MCF 10A (cell line): ENCODE data around the gene FFAR2. TPM values are rescaled to one million over a fixed set of nuclear protein-coding genes. Genes with fewer than 3 reads are reported as not detected.

Experiments used
- BruUV-seq: library from RNA; stranded (reverse); fragments of 400-500 nt; replicated peaks from 2 replicates; lab custom pipeline; 2021; lab: Mats Ljungman, UMichigan
- CTCF ChIA-PET: fragments of 300-600 bp; sonication (Branson Sonifier 250); formaldehyde crosslinking; extraction: SDS; loops from one replicate; lab custom pipeline; 2021; ENCODE audit warnings: antibody characterized with exemption, inconsistent platforms; lab: Yijun Ruan, JAX
- POLR2A ChIA-PET: fragments of 300-600, 350-650 bp; sonication (Branson Sonifier 250); formaldehyde crosslinking; extraction: SDS; loops from one replicate; lab custom pipeline; 2020; ENCODE audit warnings: antibody characterized with exemption, inconsistent platforms; lab: Yijun Ruan, JAX
- DNase-seq: peaks from one replicate; pipeline ENCODE4 v3.0.0-alpha.2; 2018; ENCODE audit not compliant: unreplicated experiment
- H3K27ac Mint-ChIP-seq: one replicate; pipeline ENCODE4 v1.8.0; 2022; ENCODE audit warnings: mild to moderate bottlenecking, low read depth, mixed read lengths; ENCODE audit not compliant: unreplicated experiment
- H3K27me3 Mint-ChIP-seq: one replicate; pipeline ENCODE4 v1.8.0; 2022; ENCODE audit warnings: mixed read lengths; ENCODE audit not compliant: insufficient read depth, unreplicated experiment
- H3K36me3 Mint-ChIP-seq: one replicate; pipeline ENCODE4 v1.8.0; 2022; ENCODE audit warnings: mild to moderate bottlenecking, moderate library complexity, mixed read lengths; ENCODE audit not compliant: insufficient read depth, unreplicated experiment
- H3K4me1 Mint-ChIP-seq: one replicate; pipeline ENCODE4 v1.8.0; 2022; ENCODE audit warnings: mixed read lengths; ENCODE audit not compliant: insufficient read depth, unreplicated experiment
- H3K4me3 Mint-ChIP-seq: one replicate; pipeline ENCODE4 v1.8.0; 2022; ENCODE audit warnings: mild to moderate bottlenecking, moderate library complexity, mixed read lengths; ENCODE audit not compliant: unreplicated experiment
- H3K9me3 Mint-ChIP-seq: one replicate; pipeline ENCODE4 v1.8.0; 2022; ENCODE audit warnings: mixed read lengths; ENCODE audit not compliant: unreplicated experiment
- intact Hi-C: fragments of 100-400 bp; cut with micrococcal nuclease; formaldehyde crosslinking; loops from 2 replicates; pipeline ENCODE4 v1.14.1; 2022
- total RNA-seq: library from RNA; stranded (reverse); gene quantifications from 2 replicates; pipeline ENCODE4 v1.2.3, GENCODE V29; 2022
- TF ChIP-seq, protein P1 (sequence below): fragments of 200-600 bp; IDR thresholded peaks from one replicate; pipeline ENCODE4 v1.8.0; 2022; ENCODE audit warnings: antibody characterized with exemption, mild to moderate bottlenecking; ENCODE audit not compliant: unreplicated experiment

FFAR2 gene
- total RNA-seq, 1 experiment from 2014 or later = not detected

DNA sequence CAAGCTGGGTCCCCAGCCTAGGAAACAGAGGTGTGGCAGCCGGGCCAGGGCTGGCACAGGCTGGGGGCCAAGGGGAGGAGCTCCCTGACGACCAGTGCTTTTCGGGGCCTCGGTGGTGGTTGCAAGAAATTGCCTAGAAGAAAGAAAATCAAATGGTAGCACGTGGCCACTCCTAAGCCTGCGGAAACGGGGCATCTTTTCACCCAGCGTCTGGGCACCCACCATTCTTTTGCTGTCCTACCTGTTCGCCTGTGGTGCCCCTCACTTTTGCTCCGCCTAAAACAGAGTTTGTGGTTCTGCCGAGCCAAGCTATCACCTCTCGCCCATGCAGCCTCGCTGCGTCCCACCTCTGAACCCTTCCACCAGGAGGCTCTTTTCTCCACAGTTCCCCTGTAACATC is 49.3 kb downstream of the FFAR2 start:
- H3K27ac Mint-ChIP-seq = no peak overlapping the region
- BruUV-seq = no TSS peak
- intact Hi-C loops = no loop called here
- DNase-seq = no peak
- peaks cover 7% of the 10 kb centered on the region for H3K27me3 Mint-ChIP-seq
- POLR2A ChIA-PET = no interaction called here
- no peak overlapping the region for H3K4me3 Mint-ChIP-seq
- H3K9me3 Mint-ChIP-seq = no peaks in the 10 kb centered on the region
- TF ChIP-seq, protein P1, sequence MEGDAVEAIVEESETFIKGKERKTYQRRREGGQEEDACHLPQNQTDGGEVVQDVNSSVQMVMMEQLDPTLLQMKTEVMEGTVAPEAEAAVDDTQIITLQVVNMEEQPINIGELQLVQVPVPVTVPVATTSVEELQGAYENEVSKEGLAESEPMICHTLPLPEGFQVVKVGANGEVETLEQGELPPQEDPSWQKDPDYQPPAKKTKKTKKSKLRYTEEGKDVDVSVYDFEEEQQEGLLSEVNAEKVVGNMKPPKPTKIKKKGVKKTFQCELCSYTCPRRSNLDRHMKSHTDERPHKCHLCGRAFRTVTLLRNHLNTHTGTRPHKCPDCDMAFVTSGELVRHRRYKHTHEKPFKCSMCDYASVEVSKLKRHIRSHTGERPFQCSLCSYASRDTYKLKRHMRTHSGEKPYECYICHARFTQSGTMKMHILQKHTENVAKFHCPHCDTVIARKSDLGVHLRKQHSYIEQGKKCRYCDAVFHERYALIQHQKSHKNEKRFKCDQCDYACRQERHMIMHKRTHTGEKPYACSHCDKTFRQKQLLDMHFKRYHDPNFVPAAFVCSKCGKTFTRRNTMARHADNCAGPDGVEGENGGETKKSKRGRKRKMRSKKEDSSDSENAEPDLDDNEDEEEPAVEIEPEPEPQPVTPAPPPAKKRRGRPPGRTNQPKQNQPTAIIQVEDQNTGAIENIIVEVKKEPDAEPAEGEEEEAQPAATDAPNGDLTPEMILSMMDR = no peak
- no peaks in the 10 kb centered on the region for H3K4me1 Mint-ChIP-seq
- CTCF ChIA-PET = interaction anchor here (0.6 to 7.4 kb wide), 8 partner anchors 10 to 181 kb away, joined by 3 to 108 read pairs (median 13); no protein-coding TSS in a partner anchor
- peaks cover 5% of the 10 kb centered on the region for H3K36me3 Mint-ChIP-seq

DNA sequence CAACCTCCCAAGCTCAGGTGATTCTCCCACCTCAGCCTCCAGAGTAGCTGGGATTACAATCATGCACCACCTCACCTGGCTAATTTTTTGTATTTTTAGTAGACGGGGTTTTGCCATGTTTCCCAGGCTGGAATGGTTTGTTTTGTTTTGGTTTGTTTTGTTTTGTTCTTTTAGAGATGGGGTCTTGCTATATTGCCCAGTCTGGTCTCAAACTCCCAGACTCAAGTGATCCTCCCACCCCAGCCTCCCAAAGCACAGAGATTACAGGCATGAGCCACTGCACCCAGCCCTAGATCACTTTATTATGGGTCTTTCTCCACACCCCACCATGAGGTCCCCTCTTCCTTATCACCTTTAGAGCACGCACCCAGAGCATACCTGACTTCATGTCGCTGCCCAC is 50.2 kb downstream of the FFAR2 start:
- Mint-ChIP-seq H3K9me3 (no peaks in the 10 kb centered on the region), H3K4me1 (no peaks in the 10 kb centered on the region), H3K36me3 (peaks cover 5% of the 10 kb centered on the region), H3K27me3 (no peaks in the 10 kb centered on the region), H3K27ac (no peak overlapping the region), H3K4me3 (no peak overlapping the region)
- intact Hi-C loops = no loop called here
- CTCF ChIA-PET = interaction anchor here (0.5 to 7.4 kb wide), 6 partner anchors 9 to 363 kb away, joined by 3 to 108 read pairs (median 5); partner anchors contain the start of genes LGI4 and UPK1A
- no TSS peak for BruUV-seq
- TF ChIP-seq, protein P1 = no peak
- no peak for DNase-seq
- POLR2A ChIA-PET = no interaction called here

DNA sequence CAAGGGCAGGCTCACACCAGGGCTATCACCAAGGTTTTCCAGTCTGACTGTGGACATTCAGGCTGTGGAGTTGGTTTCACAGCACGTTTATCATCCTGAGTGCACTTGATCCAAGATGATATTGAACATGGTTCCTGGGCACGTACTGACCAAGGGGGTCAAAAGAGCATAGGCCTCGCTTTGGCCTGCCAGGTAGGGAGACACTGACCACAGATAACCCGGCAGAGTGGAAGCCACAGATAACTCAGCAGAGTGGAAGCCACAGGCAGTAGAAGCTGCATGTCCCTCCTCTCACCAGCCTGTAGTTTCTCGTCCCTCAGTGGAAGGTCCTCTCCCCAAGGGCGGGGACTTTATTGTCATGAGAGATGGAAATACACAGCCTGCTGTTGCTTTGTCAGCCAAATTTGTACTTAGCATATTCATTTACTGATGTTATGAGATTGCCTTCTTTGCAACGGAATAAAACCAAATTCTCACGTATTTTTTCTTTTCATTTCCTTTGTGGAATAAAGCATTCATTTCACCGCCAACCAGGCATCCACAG is 51.0 kb downstream of the FFAR2 start:
- DNase-seq = no peak
- ChIA-PET CTCF (no interaction called here), POLR2A (no interaction called here)
- intact Hi-C loops = no loop called here
- TF ChIP-seq, protein P1 = no peak
- no peaks in the 10 kb centered on the region for H3K9me3 Mint-ChIP-seq
- no TSS peak for BruUV-seq
- H3K4me1 Mint-ChIP-seq = no peaks in the 10 kb centered on the region
- no peak overlapping the region for H3K4me3 Mint-ChIP-seq
- H3K27me3 Mint-ChIP-seq = no peaks in the 10 kb centered on the region
- H3K36me3 Mint-ChIP-seq = peaks cover 6% of the 10 kb centered on the region
- no peak overlapping the region for H3K27ac Mint-ChIP-seq

DNA sequence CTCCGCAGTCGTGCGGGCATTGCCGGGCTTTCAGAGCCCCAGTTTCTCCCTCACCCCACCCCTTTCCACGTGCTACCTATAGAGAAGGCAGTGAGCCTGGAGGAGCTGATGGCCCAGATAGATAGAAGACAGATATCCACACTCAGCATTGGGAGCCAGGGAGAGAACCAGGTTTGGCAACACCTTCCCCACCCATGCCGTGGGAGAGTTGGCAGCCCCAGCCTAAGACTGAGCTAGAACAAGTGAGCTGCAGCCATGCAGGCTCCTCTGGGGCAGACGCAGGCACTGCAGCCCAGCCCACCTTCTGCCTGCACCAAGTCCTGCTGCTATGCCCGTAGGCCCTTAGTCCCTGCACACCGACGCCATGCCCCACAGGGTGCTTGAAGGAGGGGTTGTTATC is 52.6 kb downstream of the FFAR2 start:
- ChIA-PET CTCF (interaction anchor here (0.8 kb wide), 1 partner anchor 10 kb away, joined by 4 read pairs; no protein-coding TSS in a partner anchor), POLR2A (interaction anchor here (0.7 kb wide), 1 partner anchor 1763 kb away, joined by 3 read pairs; no protein-coding TSS in a partner anchor)
- no peaks in the 10 kb centered on the region for H3K9me3 Mint-ChIP-seq
- no peak overlapping the region for H3K4me3 Mint-ChIP-seq
- no peak for DNase-seq
- intact Hi-C loops = no loop called here
- H3K27ac Mint-ChIP-seq = no peak overlapping the region
- BruUV-seq = no TSS peak
- TF ChIP-seq, protein P1 = no peak
- peaks cover 18% of the 10 kb centered on the region for H3K36me3 Mint-ChIP-seq
- H3K27me3 Mint-ChIP-seq = no peaks in the 10 kb centered on the region
- no peaks in the 10 kb centered on the region for H3K4me1 Mint-ChIP-seq

Other genes starting within 250 kb of the FFAR2 start
- not detected in 2 replicates for gene FAM187B, start 219.5 kb upstream of the FFAR2 start, total RNA-seq
- gene LSR, start 199.3 kb upstream of the FFAR2 start, total RNA-seq = 60.6 and 64.1 TPM in 2 replicates
- 81.6 and 95.7 TPM in 2 replicates for gene USF2, start 179.3 kb upstream of the FFAR2 start, total RNA-seq
- gene HAMP, start 165.7 kb upstream of the FFAR2 start, total RNA-seq = not detected in 2 replicates
- not detected in 2 replicates for gene MAG, start 156.1 kb upstream of the FFAR2 start, total RNA-seq
- 0.56 and 1.7 TPM in 2 replicates for gene CD22, start 119.1 kb upstream of the FFAR2 start, total RNA-seq
- gene FFAR1, start 100.4 kb upstream of the FFAR2 start, total RNA-seq = not detected in 2 replicates
- not detected in 2 replicates for gene FFAR3, start 89.8 kb upstream of the FFAR2 start, total RNA-seq
- gene GPR42, start 77.2 kb upstream of the FFAR2 start, total RNA-seq = not detected in 2 replicates
- gene KRTDAP, start 42.2 kb downstream of the FFAR2 start, total RNA-seq = not detected in 2 replicates
- 86.2 and 90.7 TPM in 2 replicates for gene DMKN, start 65.4 kb downstream of the FFAR2 start, total RNA-seq
- 0.61 TPM in 1 of 2 replicates, not detected in the other for gene SBSN, start 80.1 kb downstream of the FFAR2 start, total RNA-seq
- not detected in 2 replicates for gene GAPDHS, start 85.2 kb downstream of the FFAR2 start, total RNA-seq
- 110 and 123 TPM in 2 replicates for gene TMEM147, start 97.4 kb downstream of the FFAR2 start, total RNA-seq
- not detected in 2 replicates for gene ATP4A, start 115.4 kb downstream of the FFAR2 start, total RNA-seq
- not detected in 2 replicates for gene PMIS2, start 137.9 kb downstream of the FFAR2 start, total RNA-seq
- 6.3 and 10.6 TPM in 2 replicates for gene HAUS5, start 164.5 kb downstream of the FFAR2 start, total RNA-seq
- gene RBM42, start 180.8 kb downstream of the FFAR2 start, total RNA-seq = 84.2 and 87.7 TPM in 2 replicates
- gene ETV2, start 193.5 kb downstream of the FFAR2 start, total RNA-seq = 0.44 and 1.0 TPM in 2 replicates
- 213 and 265 TPM in 2 replicates for gene COX6B1, start 200.1 kb downstream of the FFAR2 start, total RNA-seq
- not detected in 2 replicates for gene UPK1A, start 218.3 kb downstream of the FFAR2 start, total RNA-seq